ENCODE data around the gene EMID1. TPM values are rescaled to one million over a fixed set of nuclear protein-coding genes. Genes with fewer than 3 reads are reported as not detected.

The EMID1 gene
- total and polyA plus RNA-seq, 2 donors from 2014 or later, result 9.6 to 25.5 TPM

GRCh38 chr22:29302402-29302680, 96.6 kb downstream of the EMID1 start:
- Histone ChIP-seq H3K27ac (ENCODE audit: low read depth in 2 of 2, low read length in 2 of 2) (no peak overlapping the region), H3K27me3 (ENCODE audit: control insufficient read depth, insufficient read depth, low read length) (no peaks in the 10 kb centered on the region), H3K4me3 (ENCODE audit: low read length in 3 of 3) (no peak overlapping the region), H3K4me1 (ENCODE audit: control insufficient read depth in 2 of 3, insufficient read depth in 2 of 3, low read depth in 1 of 3, low read length in 3 of 3) (peaks cover 0 to 16% (median 7%) of the 10 kb centered on the region in 3 donors), H3K9me3 (ENCODE audit: control insufficient read depth in 2 of 3, insufficient read depth in 1 of 3, low read length in 3 of 3) (no peaks in the 10 kb centered on the region), H3K36me3 (ENCODE audit: control insufficient read depth in 2 of 3, insufficient read depth in 3 of 3, low read length in 3 of 3) (peaks cover 10 to 25% (median 23%) of the 10 kb centered on the region in 3 donors), H3K9ac (ENCODE audit: low read length in 3 of 3) (no peak overlapping the region)
- FAIRE-seq (no peak), DNase-seq (no peak)
- intact Hi-C loops (cut with DNase I), result no loop called here
- no peak for TF ChIP-seq CTCF (IDR thresholded peaks at IDR 0.05; ENCODE audit: borderline replicate concordance, extremely low read depth, insufficient read depth)

GRCh38 chr22:29302681-29303465, 97.2 kb downstream of the EMID1 start:
- intact Hi-C loops (cut with DNase I), result no loop called here
- Histone ChIP-seq H3K9me3 (ENCODE audit: control insufficient read depth in 2 of 3, insufficient read depth in 1 of 3, low read length in 3 of 3) (no peaks in the 10 kb centered on the region), H3K9ac (ENCODE audit: low read length in 3 of 3) (no peak overlapping the region), H3K4me3 (ENCODE audit: low read length in 3 of 3) (no peak overlapping the region), H3K4me1 (ENCODE audit: control insufficient read depth in 2 of 3, insufficient read depth in 2 of 3, low read depth in 1 of 3, low read length in 3 of 3) (peaks cover 0 to 20% (median 11%) of the 10 kb centered on the region in 3 donors), H3K27me3 (ENCODE audit: control insufficient read depth, insufficient read depth, low read length) (no peaks in the 10 kb centered on the region), H3K27ac (ENCODE audit: low read depth in 2 of 2, low read length in 2 of 2) (peak overlapping the region in 1 of 2 donors; percentile 32), H3K36me3 (ENCODE audit: control insufficient read depth in 2 of 3, insufficient read depth in 3 of 3, low read length in 3 of 3) (peaks cover 5 to 20% (median 18%) of the 10 kb centered on the region in 3 donors)
- no peak for FAIRE-seq
- TF ChIP-seq CTCF (IDR thresholded peaks at IDR 0.05; ENCODE audit: borderline replicate concordance, extremely low read depth, insufficient read depth), result no peak
- DNase-seq, result no peak

- DNase-seq, result no peak
- Histone ChIP-seq H3K9ac (ENCODE audit: low read length in 3 of 3) (no peak overlapping the region), H3K9me3 (ENCODE audit: control insufficient read depth in 2 of 3, insufficient read depth in 1 of 3, low read length in 3 of 3) (no peaks in the 10 kb centered on the region), H3K27ac (ENCODE audit: low read depth in 2 of 2, low read length in 2 of 2) (peak overlapping the region in 1 of 2 donors; percentile 71), H3K4me3 (ENCODE audit: low read length in 3 of 3) (peak overlapping the region in 2 of 3 donors; percentile 30 to 72), H3K36me3 (ENCODE audit: control insufficient read depth in 2 of 3, insufficient read depth in 3 of 3, low read length in 3 of 3) (peaks cover 0 to 2% (median under 1%) of the 10 kb centered on the region in 3 donors), H3K27me3 (ENCODE audit: control insufficient read depth, insufficient read depth, low read length) (no peaks in the 10 kb centered on the region), H3K4me1 (ENCODE audit: control insufficient read depth in 2 of 3, insufficient read depth in 2 of 3, low read depth in 1 of 3, low read length in 3 of 3) (peaks cover 0 to 43% (median 15%) of the 10 kb centered on the region in 3 donors)
- intact Hi-C loops (cut with DNase I), result no loop called here
- no peak for FAIRE-seq
- no peak for TF ChIP-seq CTCF (IDR thresholded peaks at IDR 0.05; ENCODE audit: borderline replicate concordance, extremely low read depth, insufficient read depth)
These were observed 100.1 kb downstream of the EMID1 start for GRCh38 chr22:29305836-29306174.

Data from kidney (tissue), 14 donors.